Pancreas (tissue), 10 donors: ENCODE measurements around the gene TP53BP1. TPM values are rescaled to one million over a fixed set of nuclear protein-coding genes. Genes with fewer than 3 reads are reported as not detected.

Experiments used
- ATAC-seq, 4 donors: fragments of 200-7000 bp; cut with Tn5 transposase; one replicate each; pipeline versions ENCODE4 v1.8.0 to v1.9.1; 2020; ENCODE audit warnings: mild to moderate bottlenecking in 4 of 4, moderate library complexity in 4 of 4
- DNase-seq, 6 donors: peaks; one replicate each; pipeline ENCODE4 v3.0.0-alpha.2; 2020
- FAIRE-seq: peaks from 2 replicates; lab custom pipeline; 2012; peaks lifted over from hg19 to GRCh38; lab: Jason Lieb, UNC
- H3K27ac ChIP-seq, 4 donors: fragments of 200-600 bp; sonication (generic); 1 replicate in 3 of 4; 2 replicates in 1 of 4; pipeline versions ENCODE4 v1.5.0 to v1.8.0; 2020
- H3K27me3 ChIP-seq, 4 donors: fragments of 200-600 bp; one replicate each; pipeline ENCODE4 v1.8.0; 2021
- H3K36me3 ChIP-seq, 3 donors: fragments of 200-600 bp; sonication (generic) in 1 of 3; one replicate each; pipeline versions ENCODE4 v1.5.0 to v1.8.0; 2020 to 2021
- H3K4me1 ChIP-seq, 3 donors: fragments of 200-600 bp; one replicate each; pipeline ENCODE4 v1.8.0; 2021
- H3K4me3 ChIP-seq, 4 donors: fragments of 200-600 bp; sonication (generic) in 2 of 4; one replicate each; pipeline versions ENCODE4 v1.5.0 to v1.8.0; 2020 to 2021
- H3K9me3 ChIP-seq, 4 donors: fragments of 200-600 bp; one replicate each; pipeline ENCODE4 v1.8.0; 2021
- WGBS, 2 donors: extraction: QIAGEN DNeasy Blood & Tissue Kit; methylation state at CpG; one replicate each; pipeline ENCODE4 v1.1.7; 2013; 5-methylcytosine and 5-hydroxymethylcytosine counted together
- intact Hi-C, 3 donors: fragments of 100-400 bp; cut with DNase I; formaldehyde crosslinking; loops; one replicate each; pipeline versions ENCODE4 v1.11.1 to v1.14.2; 2022
- polyA plus RNA-seq, 2 donors: library from polyadenylated mRNA; stranded (reverse); fragments of 200-250 nt; gene quantifications; one replicate each; pipeline ENCODE4 v1.2.3, GENCODE V29; 2013
- total RNA-seq, 6 donors: library from RNA; stranded (reverse); fragmentation: NEBNext Ultra II Directional in 4 of 6; extraction: Animal tissue kit (Norgen Biotek cat#: 25700) in 4 of 6; gene quantifications; one replicate each; pipeline versions ENCODE4 v1.2.1 to v1.2.4, GENCODE V29; 2021 to 2023
- TF ChIP-seq, protein P1 (sequence below), 4 donors: fragments of 200-600 bp; sonication (generic) in 3 of 4; IDR thresholded peaks; one replicate each; pipeline versions ENCODE4 v1.5.0 to v1.8.0; 2021; ENCODE audit warnings: antibody characterized with exemption in 4 of 4
- donor health status: healthy with polysubstance abuse.
- donor health status: DM: no; HTN: no; CAD: no; lungs with moderate emphysema.
- donor health status: DM: no; HTN: no; CAD: no.
- donor health status: control.
- donor health status: control.
- donor health status: Bipolar disorder and iron deficiency.
- donor health status: DM: yes; HTN: yes; CAD: no.
- donor health status: DM: no; HTN: no; CAD: no.
- donor health status: DM: no; HTN: no; CAD: no.
- donor health status: DM: yes; HTN: yes; CAD: no.

Gene TP53BP1
- total and polyA plus RNA-seq, 8 donors = 12.4 to 31.8 (median 15.2) TPM

GRCh38 chr15:43414196-43414595 is 78.8 kb downstream of the TP53BP1 start:
- DNase-seq (no peak), ATAC-seq (no peak), FAIRE-seq (no peak)
- intact Hi-C loops = no loop called here
- no peak overlapping the region for H3K27ac ChIP-seq
- no peaks in the 10 kb centered on the region for H3K4me1 ChIP-seq
- H3K36me3 ChIP-seq = peaks cover 0 to 28% (median 3%) of the 10 kb centered on the region in 3 donors
- H3K9me3 ChIP-seq = no peaks in the 10 kb centered on the region
- no peak overlapping the region for H3K4me3 ChIP-seq
- H3K27me3 ChIP-seq = no peaks in the 10 kb centered on the region
- TF ChIP-seq, protein P1, sequence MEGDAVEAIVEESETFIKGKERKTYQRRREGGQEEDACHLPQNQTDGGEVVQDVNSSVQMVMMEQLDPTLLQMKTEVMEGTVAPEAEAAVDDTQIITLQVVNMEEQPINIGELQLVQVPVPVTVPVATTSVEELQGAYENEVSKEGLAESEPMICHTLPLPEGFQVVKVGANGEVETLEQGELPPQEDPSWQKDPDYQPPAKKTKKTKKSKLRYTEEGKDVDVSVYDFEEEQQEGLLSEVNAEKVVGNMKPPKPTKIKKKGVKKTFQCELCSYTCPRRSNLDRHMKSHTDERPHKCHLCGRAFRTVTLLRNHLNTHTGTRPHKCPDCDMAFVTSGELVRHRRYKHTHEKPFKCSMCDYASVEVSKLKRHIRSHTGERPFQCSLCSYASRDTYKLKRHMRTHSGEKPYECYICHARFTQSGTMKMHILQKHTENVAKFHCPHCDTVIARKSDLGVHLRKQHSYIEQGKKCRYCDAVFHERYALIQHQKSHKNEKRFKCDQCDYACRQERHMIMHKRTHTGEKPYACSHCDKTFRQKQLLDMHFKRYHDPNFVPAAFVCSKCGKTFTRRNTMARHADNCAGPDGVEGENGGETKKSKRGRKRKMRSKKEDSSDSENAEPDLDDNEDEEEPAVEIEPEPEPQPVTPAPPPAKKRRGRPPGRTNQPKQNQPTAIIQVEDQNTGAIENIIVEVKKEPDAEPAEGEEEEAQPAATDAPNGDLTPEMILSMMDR (IDR thresholded peaks at IDR 0.05) = no peak

GRCh38 chr15:43412096-43412495 is 80.9 kb downstream of the TP53BP1 start:
- ATAC-seq = no peak
- peaks cover 0 to 41% (median 8%) of the 10 kb centered on the region in 3 donors for H3K36me3 ChIP-seq
- FAIRE-seq = no peak

DNA sequence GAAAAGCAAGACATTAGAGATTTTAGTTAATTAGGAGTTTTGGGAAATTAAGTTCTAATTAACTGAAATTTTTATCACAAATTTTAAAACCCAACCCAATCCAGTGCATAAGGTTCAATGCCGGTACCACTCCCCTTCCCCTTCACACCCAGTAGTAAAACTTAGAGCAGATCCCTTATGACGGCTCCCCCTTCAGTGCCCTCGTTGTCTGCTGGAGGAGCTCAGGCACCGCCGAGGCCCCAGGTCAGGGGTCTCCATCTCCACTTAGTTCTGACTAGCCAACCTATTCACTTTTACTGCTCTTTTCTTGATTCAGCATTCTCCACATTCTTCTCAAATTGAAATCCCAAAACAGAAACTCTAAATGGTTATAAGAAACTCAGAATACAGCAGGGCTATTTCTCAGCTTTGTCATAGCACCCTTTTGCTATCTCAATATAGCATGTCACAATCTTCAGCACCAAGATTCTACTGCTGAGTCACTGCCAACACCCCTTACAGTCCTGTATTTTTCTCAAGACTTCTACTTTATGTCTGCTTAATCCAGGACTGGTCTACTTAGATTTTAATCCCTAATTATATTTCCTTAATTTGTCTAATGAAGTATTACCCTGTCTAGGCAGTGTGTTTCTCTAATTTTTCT is 82.3 kb downstream of the TP53BP1 start:
- Histone ChIP-seq H3K4me3 (no peak overlapping the region), H3K27ac (no peak overlapping the region), H3K9me3 (no peaks in the 10 kb centered on the region), H3K4me1 (no peaks in the 10 kb centered on the region), H3K27me3 (no peaks in the 10 kb centered on the region), H3K36me3 (peaks cover 3 to 44% (median 11%) of the 10 kb centered on the region in 3 donors)
- intact Hi-C loops = no loop called here
- FAIRE-seq = no peak
- ATAC-seq = no peak
- no peak for DNase-seq
- TF ChIP-seq, protein P1 (IDR thresholded peaks at IDR 0.05) = no peak
- 91 to 92% methylated on average over 5 of the region's 5 CpGs for whole genome bisulfite sequencing, 2 donors

More at GRCh38 chr15:43412096-43412495, 80.9 kb downstream of the TP53BP1 start:
- 81 to 93% methylated on average over 1 of the region's 1 CpG for WGBS, 2 donors
- intact Hi-C loops = no loop called here
- DNase-seq = no peak
- no peak overlapping the region for H3K27ac ChIP-seq
- H3K4me3 ChIP-seq = no peak overlapping the region
- TF ChIP-seq, protein P1 (IDR thresholded peaks at IDR 0.05) = no peak
- no peaks in the 10 kb centered on the region for H3K4me1 ChIP-seq
- no peaks in the 10 kb centered on the region for H3K27me3 ChIP-seq
- H3K9me3 ChIP-seq = no peaks in the 10 kb centered on the region

DNA sequence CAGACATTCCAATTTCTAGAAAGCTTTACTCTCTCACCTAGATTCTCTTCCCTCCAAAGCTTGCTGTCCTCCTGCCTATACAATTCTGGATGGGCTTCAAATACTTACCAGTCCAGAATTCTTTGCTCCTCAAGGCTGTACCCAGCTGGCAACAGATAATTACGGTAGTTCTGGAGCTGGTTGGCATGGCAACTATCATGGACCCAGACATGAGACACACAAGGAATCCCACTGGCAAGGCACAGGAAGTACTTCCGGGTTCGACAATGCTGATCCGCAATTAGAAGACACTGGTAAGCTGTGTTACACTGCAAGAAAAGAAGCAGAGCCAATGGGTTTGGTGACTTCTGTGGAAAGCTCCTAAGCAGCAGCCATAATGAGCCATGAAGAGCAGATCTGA is 84.2 kb downstream of the TP53BP1 start:
- Histone ChIP-seq H3K4me3 (no peak overlapping the region), H3K27me3 (no peaks in the 10 kb centered on the region), H3K4me1 (no peaks in the 10 kb centered on the region), H3K27ac (no peak overlapping the region), H3K9me3 (no peaks in the 10 kb centered on the region), H3K36me3 (peaks cover 9 to 57% (median 13%) of the 10 kb centered on the region in 3 donors)
- TF ChIP-seq, protein P1 (IDR thresholded peaks at IDR 0.05) = no peak
- WGBS, 2 donors = 64 to 66% methylated on average over 4 of the region's 4 CpGs
- ATAC-seq = no peak
- intact Hi-C loops = no loop called here
- FAIRE-seq = no peak
- DNase-seq = no peak

DNA sequence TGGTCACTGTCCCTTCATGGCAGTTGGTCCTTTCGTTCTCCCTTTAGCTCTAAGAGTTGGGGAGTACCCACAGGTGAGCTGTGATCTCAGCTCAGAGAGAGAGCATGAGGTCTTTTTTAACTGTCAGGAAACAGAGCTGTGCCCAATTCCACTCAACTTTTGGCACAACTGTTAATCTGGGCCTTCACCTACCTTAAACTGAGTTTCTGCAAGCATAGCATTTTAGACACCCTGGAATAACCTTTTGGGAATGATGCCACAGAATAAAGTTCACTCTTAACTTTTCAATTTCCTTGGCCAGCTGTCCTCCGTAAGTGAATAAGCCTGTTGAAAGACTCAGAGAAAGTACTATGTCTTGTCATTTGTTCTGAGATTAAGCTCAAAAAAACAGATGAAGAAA is 86.1 kb downstream of the TP53BP1 start:
- Histone ChIP-seq H3K9me3 (no peaks in the 10 kb centered on the region), H3K27me3 (no peaks in the 10 kb centered on the region), H3K27ac (no peak overlapping the region), H3K36me3 (peaks cover 9 to 63% (median 10%) of the 10 kb centered on the region in 3 donors), H3K4me3 (no peak overlapping the region), H3K4me1 (no peaks in the 10 kb centered on the region)
- intact Hi-C loops = no loop called here
- TF ChIP-seq, protein P1 (IDR thresholded peaks at IDR 0.05) = no peak
- DNase-seq = no peak
- ATAC-seq = no peak
- FAIRE-seq = no peak
- WGBS, 2 donors = 91 to 93% methylated on average over 2 of the region's 2 CpGs
